GM18909 (cell line): Measurements from ENCODE around the gene SLC7A4.
"Not testable (repeated sequence)": the region's sequence is repeated elsewhere in the genome, so short reads cannot be mapped to it uniquely, and the experiment has no call there.

Experiments used
- ATAC-seq: cut with Tn5 transposase; IDR thresholded peaks from one replicate; pipeline ENCODE4 v1.9.1; 2021; ENCODE audit warnings: mild to moderate bottlenecking; ENCODE audit not compliant: unreplicated experiment, poor library complexity

SLC7A4 gene

DNA sequence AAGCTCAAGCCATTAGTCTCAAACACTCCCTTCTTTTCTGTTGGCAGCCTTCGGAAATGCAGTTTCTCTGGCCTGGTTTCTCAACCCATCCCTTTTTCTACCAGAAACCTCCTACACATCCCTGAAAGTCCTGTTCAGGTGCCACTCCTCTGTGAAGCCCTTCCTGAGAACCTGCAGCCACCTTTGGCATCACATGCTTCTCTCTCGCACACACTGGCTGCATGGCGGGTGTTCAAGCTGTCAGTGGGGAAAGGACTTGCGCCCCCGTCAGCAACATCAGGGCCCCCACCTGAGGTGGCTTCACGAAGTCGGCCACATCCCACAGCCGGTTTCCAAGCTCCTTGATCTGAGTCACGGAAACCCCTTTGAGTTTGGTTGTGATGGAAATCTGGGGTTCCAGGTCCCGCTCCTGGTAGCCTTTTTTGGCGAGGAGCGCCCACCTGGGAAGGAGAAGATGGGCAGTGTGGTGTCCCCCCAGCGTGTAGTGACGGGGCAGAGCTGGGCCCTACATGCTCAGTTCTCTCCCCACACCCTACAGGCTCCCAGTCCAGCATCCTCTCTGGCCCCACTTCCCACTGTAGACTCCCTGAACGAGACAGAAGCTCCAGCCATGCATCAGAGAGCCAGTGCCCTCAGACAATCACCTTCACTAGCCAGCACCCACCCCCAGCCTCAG, 11.6 kb upstream of the SLC7A4 start:
- no peak for ATAC-seq

DNA sequence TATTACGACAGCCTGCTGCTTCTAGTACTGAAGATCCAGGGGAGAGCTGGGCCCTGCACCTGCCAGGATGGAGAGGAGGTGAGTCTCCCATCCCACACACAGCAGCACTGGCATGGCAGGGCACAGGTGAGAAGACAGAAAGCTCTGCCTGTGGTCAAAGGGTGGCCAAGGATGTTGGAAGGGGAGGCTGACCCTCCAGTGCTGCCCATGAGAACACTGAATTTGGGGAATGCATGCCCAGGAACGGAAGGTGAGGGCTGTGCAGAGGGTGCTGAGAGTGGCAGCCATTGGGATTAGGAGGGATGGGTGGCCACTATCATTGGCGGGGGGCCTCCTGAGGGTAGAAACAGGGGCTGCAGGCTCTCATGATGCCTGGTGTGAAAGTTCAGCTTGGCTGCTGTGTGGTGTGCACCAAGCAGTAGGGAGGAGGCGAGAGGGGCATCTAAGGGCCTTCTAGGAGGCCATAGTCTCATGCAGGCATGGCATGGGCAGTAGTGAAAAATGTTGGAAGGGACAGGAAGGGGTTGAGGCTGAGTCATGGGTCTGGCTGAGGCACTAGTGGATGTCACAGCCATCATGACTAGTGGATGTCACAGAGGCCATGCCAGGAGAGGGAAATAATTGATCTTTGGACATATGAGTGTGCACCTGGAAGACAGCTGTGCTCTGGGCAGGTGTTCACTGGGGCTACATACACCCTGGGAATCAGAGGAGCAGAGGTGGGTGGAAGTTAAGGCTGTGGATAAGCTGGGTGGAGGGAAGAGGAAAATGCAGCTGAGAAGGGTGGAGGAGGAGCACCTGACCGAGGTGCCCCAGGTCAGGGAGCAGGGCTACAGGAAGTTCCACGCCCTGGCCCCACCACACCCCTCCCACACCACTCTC, 10.9 kb upstream of the SLC7A4 start:
- no peak for ATAC-seq

- ATAC-seq, result no peak
Observed at GRCh38 chr22:21041937-21042336, 9.6 kb upstream of the SLC7A4 start.

DNA sequence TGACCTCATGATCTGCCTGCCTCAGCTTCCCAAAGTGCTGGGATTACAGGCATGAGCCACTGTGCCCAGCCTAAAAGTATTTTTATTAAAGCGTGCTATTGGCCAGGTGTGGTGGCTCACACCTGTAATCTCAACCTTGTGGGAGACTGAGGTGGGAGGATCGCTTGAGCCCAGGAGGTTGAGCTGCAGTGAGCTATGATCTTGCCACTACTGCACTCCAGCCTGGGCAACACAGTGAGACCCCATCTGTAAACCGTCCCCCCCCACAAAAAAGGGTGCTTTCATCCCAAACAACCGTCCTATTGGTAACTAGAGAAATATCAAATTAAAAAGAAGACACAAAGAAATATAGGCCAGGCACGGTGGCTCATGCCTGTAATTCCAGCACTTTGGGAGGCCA, 6.8 kb upstream of the SLC7A4 start:
- not testable (repeated sequence) for ATAC-seq

DNA sequence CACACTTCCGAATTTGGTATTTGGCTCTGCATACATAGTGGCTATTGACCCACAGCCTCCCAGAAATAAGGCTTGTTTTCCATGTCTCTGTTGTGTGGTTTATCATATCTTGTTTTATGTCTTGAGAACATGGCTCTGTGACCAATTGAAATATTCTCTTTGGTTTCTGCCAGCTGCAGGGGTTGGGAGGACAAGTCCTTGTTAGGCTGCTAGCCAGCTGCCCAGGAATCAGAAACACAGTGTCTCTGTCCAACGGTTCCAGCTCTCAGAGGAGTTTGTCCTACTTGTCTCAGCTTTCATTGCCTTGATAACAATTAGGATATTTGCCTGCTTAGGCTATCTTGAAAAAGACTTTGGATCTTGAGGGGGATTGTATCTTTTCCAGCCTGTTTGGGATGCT, 6.0 kb upstream of the SLC7A4 start:
- ATAC-seq, result no peak

- no peak for ATAC-seq
Observed at GRCh38 chr22:21034989-21035388, 2.6 kb upstream of the SLC7A4 start.

DNA sequence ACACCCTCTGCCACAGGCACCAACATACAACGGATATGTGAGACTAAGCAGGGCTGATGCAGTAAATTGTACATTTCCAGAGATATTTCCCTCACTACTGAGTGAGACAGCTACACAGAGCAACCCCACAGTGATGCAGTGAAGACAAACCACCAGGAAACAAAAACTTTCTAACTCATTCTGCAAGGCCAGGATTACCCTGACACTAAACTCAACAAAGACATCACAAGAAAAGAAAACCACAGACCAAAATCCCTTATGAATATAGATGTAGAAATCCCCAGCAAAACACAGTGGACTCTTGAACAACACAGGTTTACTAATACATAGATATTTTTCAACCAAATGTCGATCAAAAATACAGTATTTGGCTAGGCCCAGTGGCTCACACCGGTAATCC, 1.5 kb upstream of the SLC7A4 start:
- no peak for ATAC-seq

DNA sequence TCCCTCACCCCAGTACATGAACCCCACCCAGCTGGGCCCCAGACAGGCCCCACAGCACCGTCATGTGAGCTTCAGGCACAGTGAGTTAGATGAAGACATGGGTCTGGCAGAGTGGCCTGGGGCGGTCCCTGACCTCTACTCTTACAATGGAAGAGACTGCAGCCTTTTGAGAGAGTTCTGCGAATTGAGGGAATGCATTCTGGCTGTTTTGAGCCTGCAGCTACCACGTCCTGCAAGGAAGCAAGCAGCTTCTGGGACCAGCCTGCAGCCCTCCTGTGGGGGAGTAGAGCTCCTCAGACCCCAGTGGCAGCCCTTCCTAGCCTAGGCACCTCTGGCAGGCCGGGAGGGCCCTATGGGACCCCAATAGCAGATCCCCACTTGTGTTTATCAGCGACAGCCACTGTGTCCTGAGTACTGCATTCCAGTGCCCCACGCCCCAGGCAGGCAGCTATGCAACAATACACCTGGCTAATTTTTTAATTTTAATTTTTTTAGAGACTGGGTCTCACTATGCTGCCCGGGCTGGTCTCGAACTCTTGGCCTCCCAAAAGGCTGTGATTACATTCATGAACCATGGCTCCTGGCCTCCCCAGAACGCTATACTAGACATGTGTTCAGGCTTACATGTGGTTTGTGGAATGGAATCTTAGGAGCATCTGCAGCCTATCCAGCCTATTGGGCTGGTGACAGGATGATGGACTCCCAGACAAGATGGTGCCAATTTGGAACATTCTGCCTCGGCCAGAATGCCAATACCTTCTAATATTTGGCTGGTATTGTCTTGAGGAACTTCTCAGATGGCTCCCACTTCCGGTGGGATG, 717 bp upstream of the SLC7A4 start:
- no peak for ATAC-seq

DNA sequence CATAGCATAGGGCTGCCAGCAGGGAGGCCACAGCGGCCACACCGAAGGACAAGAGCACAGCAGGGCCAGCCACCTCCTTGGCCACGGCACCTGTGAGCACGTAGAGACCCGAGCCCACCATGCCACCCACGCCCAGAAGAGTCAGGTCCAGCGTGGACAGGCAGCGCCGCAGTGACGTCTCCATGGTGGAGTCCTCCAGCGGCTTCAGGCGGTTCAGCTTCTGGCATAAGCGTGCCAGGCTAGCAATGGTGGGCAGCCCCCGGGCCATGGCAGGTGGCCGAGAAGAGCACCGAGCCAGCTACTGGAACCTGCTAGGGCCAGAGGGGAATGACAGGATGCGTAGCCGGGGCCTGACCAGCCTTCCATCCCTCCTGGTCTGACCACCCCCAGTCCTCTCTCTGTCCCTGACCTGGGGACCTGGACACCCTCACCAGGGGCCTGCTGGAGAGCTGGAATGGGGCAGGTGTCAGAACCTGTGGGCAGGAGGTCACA, 770 bp downstream of the SLC7A4 start:
- no peak for ATAC-seq

DNA sequence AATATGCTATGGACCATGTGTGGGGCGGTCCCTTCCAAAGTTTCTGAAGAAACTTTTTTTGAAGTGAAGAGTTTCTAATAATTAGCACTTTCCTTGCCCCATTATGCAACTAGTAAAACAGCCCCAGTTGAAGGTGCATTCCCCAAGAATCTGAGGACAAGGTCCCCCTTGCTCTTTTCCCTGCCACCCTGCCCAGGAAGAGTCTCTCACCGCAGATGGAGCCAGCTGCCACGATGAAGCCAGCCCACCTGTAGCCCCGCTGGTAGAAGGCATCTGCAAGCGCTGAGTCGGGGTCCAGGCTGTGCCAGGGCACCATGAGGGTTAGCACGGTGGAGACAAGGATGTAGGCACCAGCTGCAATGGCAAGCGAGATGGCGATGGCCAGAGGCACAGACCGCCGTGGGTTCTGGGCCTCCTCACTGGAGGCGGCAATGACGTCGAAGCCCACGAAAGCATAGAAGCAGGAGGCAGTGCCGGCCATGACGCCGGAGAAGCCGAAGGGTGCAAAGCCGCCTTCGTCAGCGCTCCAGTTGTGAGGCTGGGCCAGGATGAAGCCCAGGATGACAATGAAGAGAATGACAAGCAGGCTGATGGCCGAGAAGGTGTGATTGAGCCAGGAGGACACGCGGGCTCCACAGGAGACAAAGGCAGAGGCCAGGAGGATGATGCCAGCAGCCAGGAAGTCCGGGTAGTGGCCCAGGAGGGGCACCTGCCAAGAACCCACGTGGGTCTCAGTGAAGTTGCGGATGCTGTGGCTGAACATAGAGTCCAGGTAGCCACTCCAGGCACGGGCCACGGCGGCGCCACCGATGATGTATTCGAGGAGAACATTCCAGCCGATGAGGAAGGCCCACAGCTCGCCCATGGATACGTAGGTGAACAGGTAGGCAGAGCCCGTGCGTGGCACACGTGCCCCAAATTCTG, 1.5 kb downstream of the SLC7A4 start:
- no peak for ATAC-seq

- no peak for ATAC-seq
Observed at GRCh38 chr22:21030032-21030431, 2.3 kb downstream of the SLC7A4 start.

DNA sequence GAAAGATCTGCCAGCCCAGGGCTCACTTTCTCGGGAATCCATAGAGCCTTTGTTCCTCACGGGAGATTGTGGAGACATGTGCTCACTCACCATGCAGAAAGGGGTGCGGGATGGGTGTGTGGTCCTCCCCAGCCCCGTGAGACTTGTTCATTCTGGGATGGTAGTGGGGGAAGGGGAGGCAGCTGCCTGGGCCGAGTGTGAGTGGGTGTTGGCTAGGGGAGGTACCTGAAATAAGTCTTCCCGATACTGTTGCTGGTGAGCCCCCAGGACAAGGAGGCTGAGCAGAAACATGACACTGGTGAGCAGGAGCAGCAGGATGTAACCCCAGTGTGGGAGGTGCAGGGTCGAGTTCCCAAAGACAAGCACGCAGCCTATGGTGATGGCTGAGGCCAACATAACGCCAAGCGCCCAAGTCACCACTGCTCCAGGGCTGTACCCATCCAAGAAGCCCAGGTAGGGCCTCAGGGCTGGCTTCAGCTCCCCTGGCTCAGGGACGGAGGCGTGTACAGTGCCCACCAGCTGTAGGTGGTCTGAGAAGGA, 2.8 kb downstream of the SLC7A4 start:
- ATAC-seq, result no peak

DNA sequence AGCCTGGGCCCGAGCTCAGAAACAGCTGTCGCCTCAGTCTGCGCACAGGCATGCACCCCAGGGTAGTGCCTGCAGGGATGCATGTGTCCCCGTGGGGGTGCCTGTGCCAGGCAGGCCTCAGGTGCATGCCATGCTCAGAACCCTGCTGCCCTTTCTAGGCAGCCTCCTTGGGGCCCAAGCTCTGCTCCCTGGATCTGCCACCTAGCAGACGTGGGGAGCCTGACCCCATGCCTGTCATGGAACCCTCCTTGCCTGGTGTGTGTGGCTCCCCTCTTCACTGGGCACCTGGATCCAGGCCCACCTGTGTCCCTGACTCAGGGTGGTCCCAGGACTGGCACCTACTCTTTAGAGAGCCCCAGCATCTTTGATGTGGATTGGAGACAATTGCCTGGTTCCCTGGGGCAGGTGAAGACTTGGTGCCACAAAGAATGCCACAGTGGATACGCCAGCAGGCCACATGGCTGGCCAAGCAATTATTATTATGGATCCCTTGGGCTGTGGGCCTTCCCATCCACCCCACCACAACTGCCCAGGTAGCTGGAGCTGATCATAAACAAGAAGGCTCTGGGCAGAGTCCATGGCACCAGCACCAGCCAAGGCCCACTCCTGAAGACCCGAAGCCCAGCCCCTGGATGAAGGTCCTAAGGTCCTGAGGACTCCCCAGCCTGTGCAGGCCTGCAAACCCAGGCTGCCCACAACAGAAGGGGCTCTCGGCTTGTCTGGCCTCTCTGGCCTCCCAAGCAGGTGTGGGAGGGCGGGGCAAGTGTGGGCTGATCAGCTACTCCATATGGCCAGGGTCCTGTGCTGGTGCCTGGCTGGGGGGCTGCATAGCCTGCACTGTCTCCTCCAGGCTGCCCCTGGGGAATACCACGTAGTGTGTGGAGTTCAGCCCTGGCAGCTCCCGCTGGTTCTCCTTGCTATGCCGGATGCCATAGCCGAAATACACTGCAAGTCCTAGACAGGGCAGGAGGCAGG, 3.8 kb downstream of the SLC7A4 start:
- no peak for ATAC-seq

DNA sequence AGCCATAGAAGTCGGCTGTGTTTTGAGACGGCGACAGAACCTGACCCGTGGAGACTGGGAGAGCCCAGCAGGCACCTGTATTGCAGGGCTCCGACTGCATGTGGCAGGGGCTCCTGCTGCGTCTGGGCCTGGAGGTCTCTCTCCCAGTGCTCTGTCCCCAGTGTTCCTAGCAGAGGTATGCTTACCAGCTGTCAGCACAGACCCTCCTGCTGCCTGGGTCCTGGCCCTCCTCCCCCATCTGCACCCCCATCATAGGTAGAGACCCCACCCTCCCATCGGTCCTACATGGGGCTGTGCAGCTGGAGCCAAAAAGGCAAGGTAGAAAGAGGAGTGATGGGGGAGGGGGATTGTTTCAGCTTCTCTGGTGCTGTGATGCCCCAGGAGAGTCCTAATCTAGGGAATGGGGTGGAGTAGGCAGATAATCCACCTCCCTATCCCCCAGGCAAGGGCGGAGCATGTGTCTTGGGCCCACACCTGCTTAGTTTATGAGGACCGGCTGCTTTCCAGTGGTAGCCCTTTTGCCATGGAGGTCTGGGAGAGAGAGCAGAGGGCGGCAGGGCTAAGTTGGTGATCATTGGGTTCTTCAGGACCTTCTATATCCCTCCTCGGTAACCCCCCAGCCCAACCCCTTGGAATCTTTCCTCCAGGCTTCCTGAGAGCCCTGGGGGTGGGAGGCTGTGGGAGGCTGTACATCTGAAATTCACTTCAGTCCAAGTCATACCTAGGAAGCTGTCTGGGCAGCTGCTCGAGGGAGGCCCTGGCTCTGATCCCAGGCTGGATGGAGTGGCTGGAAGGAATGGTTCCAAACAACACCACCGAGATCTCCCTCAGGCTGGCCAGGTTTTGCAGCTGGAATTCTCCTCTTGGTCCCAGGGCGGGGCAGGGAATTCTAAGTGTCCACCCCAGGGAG, 5.3 kb downstream of the SLC7A4 start:
- ATAC-seq, result no peak

DNA sequence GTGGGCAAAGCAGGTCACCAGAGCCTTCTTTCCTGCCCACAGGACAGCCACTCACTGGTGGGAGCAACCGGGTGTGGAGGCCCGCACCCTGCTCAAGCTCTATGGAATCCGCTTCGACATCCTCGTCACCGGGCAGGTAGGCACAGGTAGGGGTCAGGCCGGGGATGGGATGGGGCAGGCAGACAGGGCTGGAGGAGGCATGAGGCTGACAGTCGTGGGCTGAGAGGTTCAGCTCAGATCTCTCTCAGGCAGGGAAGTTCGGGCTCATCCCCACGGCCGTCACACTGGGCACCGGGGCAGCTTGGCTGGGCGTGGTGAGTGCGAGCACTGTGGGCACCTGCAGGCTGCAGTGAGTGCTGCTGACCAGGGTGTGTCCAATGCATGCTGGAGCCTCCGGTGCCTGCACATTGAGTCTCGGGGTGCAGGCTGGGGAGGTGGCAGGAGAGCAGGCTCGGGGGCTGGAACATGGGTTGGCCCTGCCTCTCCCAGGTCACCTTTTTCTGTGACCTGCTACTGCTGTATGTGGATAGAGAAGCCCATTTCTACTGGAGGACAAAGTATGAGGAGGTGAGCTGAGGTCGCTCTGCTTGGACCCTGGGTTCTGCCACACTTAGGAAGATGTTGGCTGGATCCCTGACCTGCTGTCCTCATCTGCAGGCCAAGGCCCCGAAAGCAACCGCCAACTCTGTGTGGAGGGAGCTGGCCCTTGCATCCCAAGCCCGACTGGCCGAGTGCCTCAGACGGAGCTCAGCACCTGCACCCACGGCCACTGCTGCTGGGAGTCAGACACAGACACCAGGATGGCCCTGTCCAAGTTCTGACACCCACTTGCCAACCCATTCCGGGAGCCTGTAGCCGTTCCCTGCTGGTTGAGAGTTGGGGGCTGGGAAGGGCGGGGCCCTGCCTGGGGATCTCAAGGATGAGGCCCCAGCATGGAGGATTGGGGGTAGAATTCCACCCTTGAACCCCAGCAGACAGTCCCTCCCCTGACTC, 6.3 kb downstream of the SLC7A4 start:
- ATAC-seq, result no peak

DNA sequence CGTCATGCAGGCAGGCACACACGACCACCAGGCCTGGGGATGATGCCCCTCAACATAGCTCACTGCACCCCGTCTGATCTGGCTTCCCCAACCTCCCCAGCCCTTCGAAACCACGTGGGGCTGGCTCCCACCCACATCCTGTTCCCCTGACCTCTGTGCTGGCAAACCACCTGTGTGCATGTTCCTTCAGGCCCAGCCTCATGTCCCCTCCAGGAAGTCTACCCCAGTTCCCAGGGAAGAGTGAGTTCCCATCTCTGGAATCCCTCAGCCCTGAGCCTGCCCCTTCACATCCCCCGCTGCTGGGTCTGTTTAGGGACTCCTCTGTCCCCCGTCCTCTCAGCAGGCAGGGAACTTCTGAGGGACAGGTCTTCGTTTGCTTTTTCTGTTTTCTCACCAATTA, 7.1 kb downstream of the SLC7A4 start:
- no peak for ATAC-seq
